ENCODE data around the gene CXXC5.

Gene CXXC5

DNA sequence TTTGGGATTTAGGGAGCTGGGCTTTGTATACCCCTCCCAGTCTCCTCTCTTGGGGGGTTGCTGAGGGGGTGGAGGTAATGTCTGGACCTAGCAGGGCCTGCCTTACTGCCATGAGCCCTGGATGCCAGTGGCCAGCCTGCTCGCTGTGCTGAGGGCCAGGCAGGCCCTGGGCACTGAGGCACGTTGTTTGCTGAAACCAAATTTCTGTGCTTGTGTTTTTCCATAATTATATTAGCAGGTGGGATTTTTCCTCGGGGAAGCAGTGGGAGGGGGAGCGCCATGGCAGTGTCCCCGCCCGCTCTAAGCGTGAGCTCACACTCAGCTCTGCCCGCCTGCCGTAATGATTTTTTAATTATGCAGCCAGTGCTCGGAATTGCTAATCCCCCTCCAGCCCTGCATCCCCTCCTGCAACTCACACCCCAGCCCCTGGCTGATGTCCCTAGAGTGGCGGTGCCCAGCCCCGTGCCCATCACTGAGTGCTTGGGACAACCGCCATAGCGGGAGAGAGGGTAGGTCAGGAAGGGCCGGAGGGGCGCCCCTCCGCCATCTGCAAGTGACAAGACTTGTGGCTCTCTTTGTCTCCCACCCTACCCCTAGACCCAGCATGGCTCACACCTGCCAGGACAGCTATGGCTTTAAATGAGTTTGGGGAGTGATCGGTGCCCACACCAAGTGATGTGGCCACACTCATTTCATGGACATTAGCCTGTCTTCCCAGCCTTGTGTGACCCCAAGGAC is 20.9 kb downstream of the CXXC5 start:
- no peaks in the 10 kb centered on the region for H3K9me3 ChIP-seq
- no peak for TF ChIP-seq Cebpa-rat (IDR thresholded peaks at IDR 0.05)
- H3K36me3 ChIP-seq, result no peaks in the 10 kb centered on the region
- H3K4me2 ChIP-seq, result peak overlapping the region; percentile 93
- peak overlapping the region; percentile 99 for H3K27ac ChIP-seq
- H3K9ac ChIP-seq, result peak overlapping the region; percentile 94
- peaks cover 64% of the 10 kb centered on the region for H4K20me1 ChIP-seq
- peak overlapping the region; percentile 71 for H3K4me3 ChIP-seq
- peaks cover 100% of the 10 kb centered on the region for H3K4me1 ChIP-seq
- H3K27me3 ChIP-seq, result no peaks in the 10 kb centered on the region

DNA sequence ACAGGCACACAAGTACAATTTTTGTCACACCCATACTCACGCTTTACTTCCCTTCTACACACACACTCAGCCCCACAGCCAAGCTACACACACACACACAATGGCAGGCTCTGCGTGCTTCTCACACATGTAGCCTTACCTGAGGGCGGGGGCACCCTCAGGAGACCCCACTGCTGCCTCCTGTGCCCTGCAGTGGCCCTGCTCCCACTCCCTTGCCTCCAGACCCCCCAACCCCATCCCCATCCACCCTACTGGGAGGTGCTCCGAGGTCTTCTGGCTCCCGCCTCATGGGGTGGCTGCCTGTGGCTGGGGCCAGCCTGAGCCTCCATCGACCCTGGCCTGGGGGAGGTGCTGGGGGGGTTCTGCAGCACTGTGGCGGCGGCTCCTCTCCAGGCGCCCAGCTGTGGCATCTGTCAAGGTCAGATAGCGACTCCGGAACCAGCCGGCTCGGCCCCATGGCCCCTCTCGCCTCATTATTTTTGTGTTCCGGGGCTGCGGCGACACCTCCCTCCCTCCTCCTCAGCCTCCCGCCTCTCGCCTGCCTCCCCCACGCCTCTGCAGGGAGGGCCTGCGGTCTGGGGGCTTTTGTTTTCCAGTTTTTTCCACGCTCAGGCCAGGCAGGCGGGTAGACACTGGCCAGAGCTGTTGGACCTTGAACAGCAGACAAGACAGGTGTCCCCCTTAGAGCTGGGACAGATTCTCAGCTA is 21.7 kb downstream of the CXXC5 start:
- peaks cover 100% of the 10 kb centered on the region for H3K4me1 ChIP-seq
- peaks cover 64% of the 10 kb centered on the region for H4K20me1 ChIP-seq

DNA sequence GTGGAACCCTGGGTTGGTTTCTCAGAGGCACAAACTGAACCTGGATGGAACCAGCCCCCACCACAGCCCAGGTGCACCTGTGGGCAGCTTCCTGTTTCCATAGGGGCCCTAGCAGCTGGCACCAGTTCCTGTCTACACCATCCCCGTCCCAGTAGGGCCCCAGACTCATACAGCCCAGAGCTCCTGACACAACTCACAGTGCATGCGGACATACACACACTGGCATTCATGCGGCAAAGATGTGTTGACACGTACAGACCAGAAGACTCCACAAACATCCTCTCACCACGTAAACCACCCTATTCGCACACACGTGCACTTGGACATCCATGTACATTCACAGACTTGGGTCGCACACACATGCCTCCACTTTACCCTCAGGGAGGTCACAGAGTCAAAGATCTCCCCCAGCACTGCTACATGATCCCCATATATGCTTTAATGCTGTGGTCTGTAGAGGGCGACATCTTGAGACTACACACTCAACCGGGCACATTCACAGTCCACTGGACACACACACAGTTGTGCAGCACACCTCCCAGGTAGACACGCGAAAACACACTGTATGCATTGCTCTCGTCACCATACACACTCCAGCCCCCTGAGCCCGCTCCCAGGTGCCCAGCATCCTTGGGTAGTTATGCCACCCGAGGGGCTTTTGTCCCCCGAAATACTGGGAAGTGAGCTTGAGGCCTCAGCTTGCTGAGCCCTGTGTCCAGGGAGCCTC is 22.4 kb downstream of the CXXC5 start:
- Histone ChIP-seq H3K9ac (peak overlapping the region; percentile 94), H3K4me1 (peaks cover 100% of the 10 kb centered on the region), H3K27me3 (no peaks in the 10 kb centered on the region), H3K4me3 (peak overlapping the region; percentile 71), H3K36me3 (no peaks in the 10 kb centered on the region), H3K9me3 (no peaks in the 10 kb centered on the region), H3K4me2 (peak overlapping the region; percentile 93), H4K20me1 (peaks cover 64% of the 10 kb centered on the region), H3K27ac (peak overlapping the region; percentile 99)
- TF ChIP-seq Cebpa-rat (IDR thresholded peaks at IDR 0.05), result no peak

More for the DNA sequence above, 21.7 kb downstream of the CXXC5 start:
- Histone ChIP-seq H3K27me3 (no peaks in the 10 kb centered on the region), H3K4me3 (peak overlapping the region; percentile 71), H3K4me2 (peak overlapping the region; percentile 93), H3K9me3 (no peaks in the 10 kb centered on the region), H3K9ac (peak overlapping the region; percentile 94), H3K27ac (peak overlapping the region; percentile 99), H3K36me3 (no peaks in the 10 kb centered on the region)
- no peak for TF ChIP-seq Cebpa-rat (IDR thresholded peaks at IDR 0.05)

- no peaks in the 10 kb centered on the region for H3K27me3 ChIP-seq
- no peak for TF ChIP-seq Cebpa-rat (IDR thresholded peaks at IDR 0.05)
- H3K4me3 ChIP-seq, result peak overlapping the region; percentile 71
- H3K9me3 ChIP-seq, result no peaks in the 10 kb centered on the region
- H3K4me2 ChIP-seq, result peak overlapping the region; percentile 93
- H3K4me1 ChIP-seq, result peaks cover 97% of the 10 kb centered on the region
- H3K36me3 ChIP-seq, result no peaks in the 10 kb centered on the region
- peaks cover 60% of the 10 kb centered on the region for H4K20me1 ChIP-seq
- H3K9ac ChIP-seq, result peak overlapping the region; percentile 94
- H3K27ac ChIP-seq, result peak overlapping the region; percentile 99
Observed at GRCh38 chr5:139671096-139671841, 23.1 kb downstream of the CXXC5 start.

DNA sequence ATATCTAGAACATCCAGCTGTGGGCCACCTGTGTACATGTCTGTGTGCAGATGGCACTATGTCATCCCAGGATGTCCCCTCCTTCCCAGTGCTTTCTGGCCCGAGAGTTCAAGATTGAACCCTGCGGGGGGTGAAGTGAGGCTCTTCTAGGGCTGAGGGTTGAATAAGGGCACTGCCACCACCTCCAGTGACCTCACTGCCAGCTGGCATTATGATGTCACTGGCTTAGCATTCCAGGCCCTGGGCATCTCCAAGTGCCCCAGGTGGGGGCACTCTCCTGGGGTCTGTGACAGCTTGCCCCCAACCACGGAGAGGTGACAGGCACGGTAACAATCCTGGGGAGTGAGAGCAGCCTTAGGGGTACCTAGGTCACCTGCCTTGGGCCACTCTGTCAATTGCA is 27.1 kb downstream of the CXXC5 start:
- Histone ChIP-seq H4K20me1 (peaks cover 82% of the 10 kb centered on the region), H3K9ac (peak overlapping the region; percentile 63), H3K4me1 (peaks cover 95% of the 10 kb centered on the region), H3K9me3 (no peaks in the 10 kb centered on the region), H3K27ac (peak overlapping the region; percentile 99), H3K36me3 (peaks cover 11% of the 10 kb centered on the region), H3K4me3 (no peak overlapping the region), H3K27me3 (no peaks in the 10 kb centered on the region), H3K4me2 (peak overlapping the region; percentile 93)
- no peak for TF ChIP-seq Cebpa-rat (IDR thresholded peaks at IDR 0.05)

DNA sequence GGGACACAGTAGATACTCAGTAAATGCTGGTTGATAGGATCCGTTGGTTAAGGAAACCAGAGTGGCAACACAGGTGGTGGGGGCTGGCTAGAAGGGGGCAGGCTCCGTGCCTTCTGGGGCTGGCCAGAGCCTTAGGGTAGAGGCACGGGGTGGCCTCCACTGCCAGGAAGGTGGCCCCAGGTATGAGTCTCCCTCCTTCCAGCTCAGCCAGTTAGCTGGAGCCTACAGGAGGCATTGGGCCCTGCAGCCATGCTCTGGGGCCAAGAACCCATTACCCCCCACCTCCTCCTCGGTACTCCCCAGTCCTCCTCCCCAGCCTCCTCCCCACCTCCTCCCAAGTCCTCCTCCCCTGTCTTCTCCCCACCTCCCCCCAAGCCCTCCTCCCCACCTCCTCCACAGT is 27.7 kb downstream of the CXXC5 start:
- Histone ChIP-seq H3K36me3 (peaks cover 17% of the 10 kb centered on the region), H3K27me3 (no peaks in the 10 kb centered on the region), H3K4me3 (no peak overlapping the region), H3K4me1 (peaks cover 95% of the 10 kb centered on the region), H3K4me2 (peak overlapping the region; percentile 93), H3K9me3 (no peaks in the 10 kb centered on the region), H3K9ac (peak overlapping the region; percentile 63; the same call in 1 of the 2 replicates), H3K27ac (peak overlapping the region; percentile 99), H4K20me1 (peaks cover 88% of the 10 kb centered on the region)
- no peak for TF ChIP-seq Cebpa-rat (IDR thresholded peaks at IDR 0.05)

- peaks cover 93% of the 10 kb centered on the region for H4K20me1 ChIP-seq
- H3K4me3 ChIP-seq, result no peak overlapping the region
- peak overlapping the region; percentile 78; the same call in 1 of the 2 replicates for H3K27ac ChIP-seq
- H3K9ac ChIP-seq, result no peak overlapping the region
- no peaks in the 10 kb centered on the region for H3K27me3 ChIP-seq
- peak overlapping the region; percentile 80 for H3K4me2 ChIP-seq
- TF ChIP-seq Cebpa-rat (IDR thresholded peaks at IDR 0.05), result no peak
- H3K4me1 ChIP-seq, result peaks cover 95% of the 10 kb centered on the region
- H3K9me3 ChIP-seq, result no peaks in the 10 kb centered on the region
- peaks cover 23% of the 10 kb centered on the region for H3K36me3 ChIP-seq
Observed at GRCh38 chr5:139676406-139676805, 28.3 kb downstream of the CXXC5 start.

- Histone ChIP-seq H4K20me1 (peaks cover 91% of the 10 kb centered on the region), H3K27ac (peak overlapping the region; percentile 78), H3K4me3 (no peak overlapping the region), H3K4me1 (peaks cover 95% of the 10 kb centered on the region), H3K36me3 (peaks cover 29% of the 10 kb centered on the region), H3K9me3 (no peaks in the 10 kb centered on the region), H3K9ac (peak overlapping the region; percentile 50; the same call in 1 of the 2 replicates), H3K27me3 (no peaks in the 10 kb centered on the region), H3K4me2 (peak overlapping the region; percentile 80)
- TF ChIP-seq Cebpa-rat (IDR thresholded peaks at IDR 0.05), result no peak
Observed at GRCh38 chr5:139676951-139677735, 29.0 kb downstream of the CXXC5 start.

Measured in BLaER1 (cell line).